SK-N-SH (cell line): Measurements from ENCODE around the gene TEAD4. TPM values are rescaled to one million over a fixed set of nuclear protein-coding genes. Genes with fewer than 3 reads are reported as not detected.

Experiments used
- CTCF ChIA-PET: fragments of 300-600, 350-600 bp; formaldehyde crosslinking; extraction: SDS; loops from one replicate; lab custom pipeline; 2021; lab: Yijun Ruan, JAX
- POLR2A ChIA-PET: fragments of 350-600 bp; sonication (Branson Sonifier 250); formaldehyde crosslinking; extraction: SDS; loops from one replicate; lab custom pipeline; 2020; ENCODE audit warnings: antibody characterized with exemption, inconsistent platforms; lab: Yijun Ruan, JAX
- DNase-seq: peaks from one replicate; pipeline ENCODE4 v3.0.0; 2012
- H2AFZ ChIP-seq: fragments of 200-600 bp; sonication (generic); 2 replicates; pipeline ENCODE4 v1.8.1; 2016; ENCODE audit warnings: antibody characterized with exemption, mild to moderate bottlenecking, low read depth
- H3F3A ChIP-seq: fragments of 200-600 bp; sonication (generic); replicated peaks from 2 replicates; pipeline ENCODE3; 2016; ENCODE audit warnings: antibody characterized with exemption, mild to moderate bottlenecking; ENCODE audit not compliant: insufficient read depth
- H3K27ac ChIP-seq, 2 experiments: fragments of 200-500 bp in 1 of 2; fragments of 200-600 bp in 1 of 2; sonication (Bioruptor generic) in 1 of 2; sonication (generic), shearing (Covaris generic) in 1 of 2; 2 replicates each; pipeline versions ENCODE4 v1.5.1 to v1.6.1; 2014 to 2016; ENCODE audit warnings: low read depth in 2 of 2, inconsistent platforms in 1 of 2, low read length in 1 of 2, mild to moderate bottlenecking in 1 of 2, mixed read lengths in 1 of 2
- H3K27me3 ChIP-seq: fragments of 200-600 bp; sonication (generic), shearing (Covaris generic); 2 replicates; pipeline ENCODE4 v1.6.1; 2016; ENCODE audit warnings: mixed run types; ENCODE audit not compliant: insufficient read depth
- H3K36me3 ChIP-seq, 2 experiments: fragments of 200-500 bp in 1 of 2; fragments of 200-600 bp in 1 of 2; sonication (Bioruptor generic) in 1 of 2; sonication (generic) in 1 of 2; replicated peaks in 1 of 2; 2 replicates each; pipeline versions ENCODE3 to v1.5.1; 2014 to 2016; ENCODE audit warnings: low read length in 1 of 2, mild to moderate bottlenecking in 1 of 2; ENCODE audit not compliant: insufficient read depth in 2 of 2, control insufficient read depth in 1 of 2
- H3K4me1 ChIP-seq, 2 experiments: fragments of 200-500 bp in 1 of 2; fragments of 200-600 bp in 1 of 2; sonication (Bioruptor generic) in 1 of 2; sonication (generic), shearing (Covaris generic) in 1 of 2; 2 replicates each; pipeline versions ENCODE4 v1.5.1 to v1.6.1; 2014 to 2016; ENCODE audit warnings: low read depth in 1 of 2, low read length in 1 of 2, mixed run types in 1 of 2; ENCODE audit not compliant: insufficient read depth in 2 of 2, control insufficient read depth in 1 of 2
- H3K4me2 ChIP-seq: fragments of 200-600 bp; sonication (generic), shearing (Covaris generic); 2 replicates; pipeline ENCODE4 v1.6.1; 2017; ENCODE audit warnings: mixed run types
- H3K4me3 ChIP-seq, 2 experiments: fragments of 200-500 bp in 1 of 2; fragments of 200-600 bp in 1 of 2; sonication (Bioruptor generic) in 1 of 2; sonication (generic), shearing (Covaris generic) in 1 of 2; 2 replicates each; pipeline versions ENCODE4 v1.5.1 to v1.8.1; 2014 to 2016; ENCODE audit warnings: low read depth in 2 of 2, inconsistent platforms in 1 of 2, low read length in 1 of 2, mild to moderate bottlenecking in 1 of 2, mixed read lengths in 1 of 2, moderate library complexity in 1 of 2
- H3K79me2 ChIP-seq: fragments of 200-600 bp; sonication (generic); 2 replicates; pipeline ENCODE4 v1.8.1; 2017; ENCODE audit warnings: mild to moderate bottlenecking; ENCODE audit not compliant: insufficient read depth
- H3K9ac ChIP-seq: fragments of 200-600 bp; sonication (generic); 2 replicates; pipeline ENCODE4 v1.6.1; 2017; ENCODE audit warnings: mixed run types
- H3K9me2 ChIP-seq: fragments of 200-600 bp; sonication (generic); 2 replicates; pipeline ENCODE4 v1.6.1; 2017; ENCODE audit warnings: mixed run types
- H3K9me3 ChIP-seq: fragments of 200-600 bp; sonication (generic); 2 replicates; pipeline ENCODE4 v1.6.1; 2017; ENCODE audit warnings: mixed run types, mild to moderate bottlenecking, moderate library complexity
- H4K20me1 ChIP-seq: fragments of 200-600 bp; sonication (generic); 2 replicates; pipeline ENCODE4 v1.6.1; 2017; ENCODE audit warnings: mild to moderate bottlenecking, mixed run types; ENCODE audit not compliant: insufficient read depth
- CTCF ChIP-seq: fragments of 200-600 bp; sonication (generic); IDR thresholded peaks from 2 replicates; pipeline ENCODE4 v1.6.1; 2017; ENCODE audit warnings: antibody characterized with exemption, mild to moderate bottlenecking, moderate library complexity
- EP300 ChIP-seq, 2 experiments: IDR thresholded peaks; 2 replicates each; pipeline versions ENCODE4 v1.4.0 to v1.6.1; 2012; ENCODE audit warnings: borderline replicate concordance in 1 of 2, low read depth in 1 of 2, low read length in 1 of 2
- EZH2phosphoT487 ChIP-seq: fragments of 200-600 bp; sonication (generic); IDR thresholded peaks from 2 replicates; pipeline ENCODE4 v1.6.1; 2017; ENCODE audit warnings: low read depth, mixed run types, mild to moderate bottlenecking, antibody characterized with exemption, moderate library complexity, borderline replicate concordance
- FOSL2 ChIP-seq: IDR thresholded peaks from 2 replicates; pipeline ENCODE4 v1.4.0; 2012; ENCODE audit warnings: low read depth, mild to moderate bottlenecking, moderate library complexity, borderline replicate concordance
- FOXM1 ChIP-seq: IDR thresholded peaks from 2 replicates; pipeline ENCODE4 v1.4.0; 2012; ENCODE audit warnings: low read depth, mild to moderate bottlenecking
- GABPA ChIP-seq: IDR thresholded peaks from 2 replicates; pipeline ENCODE4 v1.4.0; 2012; ENCODE audit warnings: low read depth, mild to moderate bottlenecking
- IRF3 ChIP-seq: fragments of 150-350 bp; IDR thresholded peaks from 2 replicates; pipeline ENCODE4 v1.6.1; 2016; ENCODE audit warnings: mild to moderate bottlenecking, low read depth, low read length
- JUND ChIP-seq: IDR thresholded peaks from 2 replicates; pipeline ENCODE4 v1.4.0; 2012
- MEF2A ChIP-seq: IDR thresholded peaks from 2 replicates; pipeline ENCODE4 v1.4.0; 2012; ENCODE audit warnings: low read depth, borderline replicate concordance
- NFIC ChIP-seq: IDR thresholded peaks from 2 replicates; pipeline ENCODE4 v1.4.0; 2012; ENCODE audit warnings: borderline replicate concordance
- NRF1 ChIP-seq: IDR thresholded peaks from 2 replicates; pipeline ENCODE4 v1.6.1; 2012; ENCODE audit warnings: low read depth, mild to moderate bottlenecking, low read length
- PBX3 ChIP-seq: IDR thresholded peaks from 2 replicates; pipeline ENCODE4; 2012
- RCOR1 ChIP-seq: fragments of 150-350 bp; IDR thresholded peaks from 2 replicates; pipeline ENCODE4 v1.6.1; 2017; ENCODE audit warnings: antibody characterized with exemption, low read length
- REST ChIP-seq: IDR thresholded peaks from 2 replicates; pipeline ENCODE4 v1.6.1; 2012; ENCODE audit warnings: mild to moderate bottlenecking, low read depth, low read length, moderate library complexity
- RXRA ChIP-seq: IDR thresholded peaks from 2 replicates; pipeline ENCODE4 v1.4.0; 2012; ENCODE audit warnings: low read depth, mild to moderate bottlenecking, borderline replicate concordance
- SIN3A ChIP-seq: IDR thresholded peaks from 2 replicates; pipeline ENCODE4 v1.6.1; 2012; ENCODE audit warnings: low read depth, mild to moderate bottlenecking, low read length, moderate library complexity, borderline replicate concordance
- SMC3 ChIP-seq: IDR thresholded peaks from 2 replicates; pipeline ENCODE4 v1.6.1; 2012; ENCODE audit warnings: low read depth, low read length, improper control_type of control experiment
- TAF1 ChIP-seq: IDR thresholded peaks from 2 replicates; pipeline ENCODE4 v1.6.1; 2012; ENCODE audit warnings: low read depth, mild to moderate bottlenecking, low read length, moderate library complexity, borderline replicate concordance
- TEAD4 ChIP-seq: IDR thresholded peaks from 2 replicates; pipeline ENCODE4 v1.4.0; 2012; ENCODE audit warnings: mild to moderate bottlenecking, borderline replicate concordance; ENCODE audit not compliant: insufficient read depth
- WGBS: methylation state at CpG from one replicate; pipeline ENCODE4 v1.1.6; 2017; ENCODE audit warnings: low lambda C conversion rate; 5-methylcytosine and 5-hydroxymethylcytosine counted together
- polyA plus RNA-seq, 3 experiments: library from polyadenylated mRNA; depleted of rRNA; stranded (reverse); fragments of >200 nt; gene quantifications; 2 replicates each; pipeline ENCODE4 v1.2.3, GENCODE V29; 2012

The TEAD4 gene
- polyA plus RNA-seq, 1 of the 3 experiments (the other 2 are of a cell fraction) = 27.1 TPM

GRCh38 chr12:3045494-3045893, 86.3 kb downstream of the TEAD4 start:
- Histone ChIP-seq H3K4me3 (no peak overlapping the region), H3K9me3 (no peaks in the 10 kb centered on the region), H3K4me2 (no peak overlapping the region), H2AFZ (no peak overlapping the region), H3K9ac (no peak overlapping the region), H3K9me2 (no peaks in the 10 kb centered on the region), H3K27me3 (no peaks in the 10 kb centered on the region), H3F3A (no peaks in the 10 kb centered on the region), H3K79me2 (no peaks in the 10 kb centered on the region), H3K4me1 (no peaks in the 10 kb centered on the region; a peak in 1 of 4 replicates), H3K27ac (no peak overlapping the region), H4K20me1 (no peaks in the 10 kb centered on the region; the same call in 1 of the 2 replicates), H3K36me3 (peaks cover 5 to 9% of the 10 kb centered on the region in 2 experiments)
- POLR2A ChIA-PET = no interaction called here
- CTCF ChIA-PET = interaction anchor here (1.9 kb wide), 1 partner anchor 11 kb away, joined by 5 read pairs; no protein-coding TSS in a partner anchor
- DNase-seq = no peak
- 94% methylated on average over 5 of the region's 5 CpGs for WGBS
- TF ChIP-seq NRF1 = no peak
- TF ChIP-seq IRF3 = no peak
- no peak for TF ChIP-seq RCOR1
- no peak for TF ChIP-seq TAF1
- no peak for TF ChIP-seq SIN3A
- TF ChIP-seq EZH2phosphoT487 = no peak
- no peak for TF ChIP-seq FOXM1
- TF ChIP-seq REST = no peak

GRCh38 chr12:3045989-3046388, 86.8 kb downstream of the TEAD4 start:
- POLR2A ChIA-PET = no interaction called here
- CTCF ChIA-PET = interaction anchor here (0.9 kb wide), 2 partner anchors 60 to 255 kb away, joined by 4 read pairs; no protein-coding TSS in a partner anchor
- no peak for DNase-seq
- H3K36me3 ChIP-seq = peaks cover 4 to 5% of the 10 kb centered on the region in 2 experiments
- H3K9me2 ChIP-seq = no peaks in the 10 kb centered on the region
- no peak overlapping the region for H3K27ac ChIP-seq
- no peaks in the 10 kb centered on the region for H3K9me3 ChIP-seq
- 91% methylated on average over 7 of the region's 7 CpGs for WGBS
- H3K27me3 ChIP-seq = no peaks in the 10 kb centered on the region
- H3K4me1 ChIP-seq = no peaks in the 10 kb centered on the region; a peak in 1 of 4 replicates
- H3K9ac ChIP-seq = no peak overlapping the region
- H3K79me2 ChIP-seq = no peaks in the 10 kb centered on the region
- H3F3A ChIP-seq = no peaks in the 10 kb centered on the region
- no peak overlapping the region for H3K4me3 ChIP-seq
- no peak overlapping the region for H3K4me2 ChIP-seq
- H2AFZ ChIP-seq = no peak overlapping the region
- H4K20me1 ChIP-seq = no peaks in the 10 kb centered on the region; the same call in 1 of the 2 replicates
- TF ChIP-seq SMC3 (no peak), GABPA (no peak), JUND (no peak), EZH2phosphoT487 (no peak), EP300 (IDR thresholded peaks at IDR 0.05; ENCODE audit: borderline replicate concordance in 1 of 2, low read depth in 1 of 2, low read length in 1 of 2) (no peak), FOSL2 (no peak), IRF3 (no peak), CTCF (no peak), SIN3A (no peak), RXRA (no peak), MEF2A (no peak), TEAD4 (no peak), NRF1 (no peak), NFIC (no peak), PBX3 (no peak)
